ENCODE measurements around the gene DSG3.

DSG3 gene

GRCh38 chr18:31440787-31441186 lies 6.8 kb upstream of the DSG3 start:
- H3K4me3 ChIP-seq (ENCODE audit: low read length) = no peak overlapping the region
- no peak overlapping the region for H3K27ac ChIP-seq (ENCODE audit: low read depth, low read length)
- no peaks in the 10 kb centered on the region for H3K79me2 ChIP-seq (ENCODE audit: control insufficient read depth, low read length)
- H3K9me2 ChIP-seq (replicated peaks; ENCODE audit: control insufficient read depth, low read length) = no peaks in the 10 kb centered on the region
- no peaks in the 10 kb centered on the region for H3K4me1 ChIP-seq (ENCODE audit: control insufficient read depth, low read length)
- TF ChIP-seq CTCF (IDR thresholded peaks at IDR 0.05; ENCODE audit: low read depth, low read length, poor library complexity, severe bottlenecking) (no peak), EZH2phosphoT487 (IDR thresholded peaks at IDR 0.05; ENCODE audit: borderline replicate concordance, low read length) (no peak)
- no peaks in the 10 kb centered on the region for H4K20me1 ChIP-seq (ENCODE audit: control insufficient read depth, insufficient read depth, low read depth, low read length)
- H3K4me2 ChIP-seq (ENCODE audit: low read length) = no peak overlapping the region
- no peaks in the 10 kb centered on the region for H3K36me3 ChIP-seq (ENCODE audit: control insufficient read depth, low read length)
- no peaks in the 10 kb centered on the region for H3K9me3 ChIP-seq (ENCODE audit: control insufficient read depth, insufficient read depth, low read length)
- no peaks in the 10 kb centered on the region for H3F3A ChIP-seq (ENCODE audit: control insufficient read depth, insufficient read depth)
- H3K27me3 ChIP-seq (ENCODE audit: control insufficient read depth, low read length) = no peaks in the 10 kb centered on the region

- Histone ChIP-seq H3K36me3 (ENCODE audit: control insufficient read depth, low read length) (no peaks in the 10 kb centered on the region), H3K9me2 (replicated peaks; ENCODE audit: control insufficient read depth, low read length) (no peaks in the 10 kb centered on the region), H3K4me2 (ENCODE audit: low read length) (no peak overlapping the region), H3K9me3 (ENCODE audit: control insufficient read depth, insufficient read depth, low read length) (no peaks in the 10 kb centered on the region), H3K79me2 (ENCODE audit: control insufficient read depth, low read length) (no peaks in the 10 kb centered on the region), H3K27me3 (ENCODE audit: control insufficient read depth, low read length) (no peaks in the 10 kb centered on the region), H3K27ac (ENCODE audit: low read depth, low read length) (no peak overlapping the region), H4K20me1 (ENCODE audit: control insufficient read depth, insufficient read depth, low read depth, low read length) (no peaks in the 10 kb centered on the region), H3K4me3 (ENCODE audit: low read length) (no peak overlapping the region), H3K4me1 (ENCODE audit: control insufficient read depth, low read length) (no peaks in the 10 kb centered on the region), H3F3A (ENCODE audit: control insufficient read depth, insufficient read depth) (no peaks in the 10 kb centered on the region)
- TF ChIP-seq CTCF (IDR thresholded peaks at IDR 0.05; ENCODE audit: low read depth, low read length, poor library complexity, severe bottlenecking) (no peak), EZH2phosphoT487 (IDR thresholded peaks at IDR 0.05; ENCODE audit: borderline replicate concordance, low read length) (no peak)
Measured at GRCh38 chr18:31441493-31441892, 6.0 kb upstream of the DSG3 start.

GRCh38 chr18:31444142-31444541 lies 3.4 kb upstream of the DSG3 start:
- TF ChIP-seq CTCF (IDR thresholded peaks at IDR 0.05; ENCODE audit: low read depth, low read length, poor library complexity, severe bottlenecking) (no peak), EZH2phosphoT487 (IDR thresholded peaks at IDR 0.05; ENCODE audit: borderline replicate concordance, low read length) (no peak)
- no peaks in the 10 kb centered on the region for H3K79me2 ChIP-seq (ENCODE audit: control insufficient read depth, low read length)

GRCh38 chr18:31445908-31446307 lies 1.6 kb upstream of the DSG3 start:
- no peaks in the 10 kb centered on the region for H3K27me3 ChIP-seq (ENCODE audit: control insufficient read depth, low read length)
- TF ChIP-seq CTCF (IDR thresholded peaks at IDR 0.05; ENCODE audit: low read depth, low read length, poor library complexity, severe bottlenecking) = no peak
- no peak for TF ChIP-seq EZH2phosphoT487 (IDR thresholded peaks at IDR 0.05; ENCODE audit: borderline replicate concordance, low read length)

More at GRCh38 chr18:31444142-31444541, 3.4 kb upstream of the DSG3 start:
- no peak overlapping the region for H3K27ac ChIP-seq (ENCODE audit: low read depth, low read length)
- no peaks in the 10 kb centered on the region for H3K4me1 ChIP-seq (ENCODE audit: control insufficient read depth, low read length)
- H3K9me3 ChIP-seq (ENCODE audit: control insufficient read depth, insufficient read depth, low read length) = no peaks in the 10 kb centered on the region
- no peaks in the 10 kb centered on the region for H3K36me3 ChIP-seq (ENCODE audit: control insufficient read depth, low read length)
- H3K4me3 ChIP-seq (ENCODE audit: low read length) = no peak overlapping the region
- no peaks in the 10 kb centered on the region for H3K27me3 ChIP-seq (ENCODE audit: control insufficient read depth, low read length)
- H3F3A ChIP-seq (ENCODE audit: control insufficient read depth, insufficient read depth) = no peaks in the 10 kb centered on the region
- no peak overlapping the region for H3K4me2 ChIP-seq (ENCODE audit: low read length)
- no peaks in the 10 kb centered on the region for H4K20me1 ChIP-seq (ENCODE audit: control insufficient read depth, insufficient read depth, low read depth, low read length)
- no peaks in the 10 kb centered on the region for H3K9me2 ChIP-seq (replicated peaks; ENCODE audit: control insufficient read depth, low read length)

More at GRCh38 chr18:31445908-31446307, 1.6 kb upstream of the DSG3 start:
- H3K79me2 ChIP-seq (ENCODE audit: control insufficient read depth, low read length) = no peaks in the 10 kb centered on the region
- no peaks in the 10 kb centered on the region for H3K36me3 ChIP-seq (ENCODE audit: control insufficient read depth, low read length)
- no peaks in the 10 kb centered on the region for H4K20me1 ChIP-seq (ENCODE audit: control insufficient read depth, insufficient read depth, low read depth, low read length)
- H3K4me3 ChIP-seq (ENCODE audit: low read length) = no peak overlapping the region
- H3K27ac ChIP-seq (ENCODE audit: low read depth, low read length) = no peak overlapping the region
- no peaks in the 10 kb centered on the region for H3F3A ChIP-seq (ENCODE audit: control insufficient read depth, insufficient read depth)
- no peaks in the 10 kb centered on the region for H3K9me2 ChIP-seq (replicated peaks; ENCODE audit: control insufficient read depth, low read length)
- no peak overlapping the region for H3K4me2 ChIP-seq (ENCODE audit: low read length)
- no peaks in the 10 kb centered on the region for H3K4me1 ChIP-seq (ENCODE audit: control insufficient read depth, low read length)
- H3K9me3 ChIP-seq (ENCODE audit: control insufficient read depth, insufficient read depth, low read length) = no peaks in the 10 kb centered on the region
